ENCODE results near the gene SURF6. TPM values are rescaled to one million over a fixed set of nuclear protein-coding genes. Genes with fewer than 3 reads are reported as not detected.
"Not testable (repeated sequence)": the region's sequence is repeated elsewhere in the genome, so short reads cannot be mapped to it uniquely, and the experiment has no call there.

Gene SURF6
- total and polyA plus RNA-seq, 10 donors, result 13.2 to 28.6 (median 17.2) TPM

DNA sequence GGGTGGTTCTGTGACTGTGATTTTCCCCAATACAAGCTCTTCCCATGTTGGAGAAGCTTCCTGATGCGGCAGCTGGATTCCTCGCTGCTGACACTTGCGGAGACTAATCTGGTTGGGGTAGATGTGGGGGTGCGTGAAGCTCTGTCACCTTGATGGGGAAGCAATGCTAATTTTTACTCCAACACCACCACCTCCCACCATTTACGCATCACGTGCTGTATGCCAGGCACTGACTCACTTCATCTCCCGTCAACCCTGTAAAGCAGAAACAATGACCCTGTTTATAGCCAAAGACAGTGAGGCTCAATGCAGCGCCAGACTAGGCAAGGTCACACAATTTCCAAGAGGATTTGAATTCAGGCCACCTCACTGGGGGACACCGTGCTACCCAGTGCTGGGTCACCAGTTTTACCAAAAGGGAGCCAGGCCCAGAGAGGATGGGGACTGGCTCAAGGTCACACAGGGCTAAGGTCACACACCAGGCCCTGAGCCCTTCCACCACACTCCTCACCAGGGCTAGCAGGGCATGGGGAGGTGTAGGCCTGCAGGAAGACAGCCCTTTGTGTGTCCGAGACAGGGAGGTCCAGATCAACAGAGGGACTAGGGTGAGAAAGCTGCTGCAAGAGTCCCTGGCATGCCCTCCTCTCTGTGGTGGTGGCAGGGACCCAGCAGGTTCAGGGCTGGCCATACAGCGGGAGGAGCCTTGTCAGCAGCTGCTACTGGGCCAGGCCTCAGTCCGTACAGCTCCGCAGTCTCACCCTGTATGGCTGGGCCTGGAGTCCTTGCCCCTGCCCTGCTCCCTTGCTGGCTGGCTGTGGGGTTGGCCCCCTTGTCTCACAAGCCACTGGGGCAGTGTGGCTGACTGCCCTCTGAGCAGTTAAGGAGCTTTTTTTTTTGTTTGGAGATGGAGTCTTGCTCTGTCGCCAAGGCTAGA is 43.4 kb upstream of the SURF6 start:
- intact Hi-C loops (cut with DNase I; ENCODE audit: low total_unique reads), result no loop called here
- no peak for DNase-seq
- H3K4me1 ChIP-seq, result peaks cover 10 to 30% (median 16%) of the 10 kb centered on the region in 6 donors
- H3K27ac ChIP-seq, result no peak overlapping the region
- H3K9me3 ChIP-seq, result no peaks in the 10 kb centered on the region
- no peaks in the 10 kb centered on the region for H3K36me3 ChIP-seq
- H3K4me3 ChIP-seq, result no peak overlapping the region
- 87 to 90% (median 89%) methylated on average over 12 to 14 of the region's 14 CpGs for WGBS, 5 donors
- no peak for TF ChIP-seq POLR2AphosphoS5 (IDR thresholded peaks at IDR 0.05)
- TF ChIP-seq, protein P1, sequence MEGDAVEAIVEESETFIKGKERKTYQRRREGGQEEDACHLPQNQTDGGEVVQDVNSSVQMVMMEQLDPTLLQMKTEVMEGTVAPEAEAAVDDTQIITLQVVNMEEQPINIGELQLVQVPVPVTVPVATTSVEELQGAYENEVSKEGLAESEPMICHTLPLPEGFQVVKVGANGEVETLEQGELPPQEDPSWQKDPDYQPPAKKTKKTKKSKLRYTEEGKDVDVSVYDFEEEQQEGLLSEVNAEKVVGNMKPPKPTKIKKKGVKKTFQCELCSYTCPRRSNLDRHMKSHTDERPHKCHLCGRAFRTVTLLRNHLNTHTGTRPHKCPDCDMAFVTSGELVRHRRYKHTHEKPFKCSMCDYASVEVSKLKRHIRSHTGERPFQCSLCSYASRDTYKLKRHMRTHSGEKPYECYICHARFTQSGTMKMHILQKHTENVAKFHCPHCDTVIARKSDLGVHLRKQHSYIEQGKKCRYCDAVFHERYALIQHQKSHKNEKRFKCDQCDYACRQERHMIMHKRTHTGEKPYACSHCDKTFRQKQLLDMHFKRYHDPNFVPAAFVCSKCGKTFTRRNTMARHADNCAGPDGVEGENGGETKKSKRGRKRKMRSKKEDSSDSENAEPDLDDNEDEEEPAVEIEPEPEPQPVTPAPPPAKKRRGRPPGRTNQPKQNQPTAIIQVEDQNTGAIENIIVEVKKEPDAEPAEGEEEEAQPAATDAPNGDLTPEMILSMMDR (IDR thresholded peaks at IDR 0.05 in 8 of 11, conservative IDR thresholded peaks at IDR 0.05 in 3 of 11), result no peak
- no peak for TF ChIP-seq POLR2A (IDR thresholded peaks at IDR 0.05)
- H3K27me3 ChIP-seq (replicated peaks in 1 of 7), result no peaks in the 10 kb centered on the region

DNA sequence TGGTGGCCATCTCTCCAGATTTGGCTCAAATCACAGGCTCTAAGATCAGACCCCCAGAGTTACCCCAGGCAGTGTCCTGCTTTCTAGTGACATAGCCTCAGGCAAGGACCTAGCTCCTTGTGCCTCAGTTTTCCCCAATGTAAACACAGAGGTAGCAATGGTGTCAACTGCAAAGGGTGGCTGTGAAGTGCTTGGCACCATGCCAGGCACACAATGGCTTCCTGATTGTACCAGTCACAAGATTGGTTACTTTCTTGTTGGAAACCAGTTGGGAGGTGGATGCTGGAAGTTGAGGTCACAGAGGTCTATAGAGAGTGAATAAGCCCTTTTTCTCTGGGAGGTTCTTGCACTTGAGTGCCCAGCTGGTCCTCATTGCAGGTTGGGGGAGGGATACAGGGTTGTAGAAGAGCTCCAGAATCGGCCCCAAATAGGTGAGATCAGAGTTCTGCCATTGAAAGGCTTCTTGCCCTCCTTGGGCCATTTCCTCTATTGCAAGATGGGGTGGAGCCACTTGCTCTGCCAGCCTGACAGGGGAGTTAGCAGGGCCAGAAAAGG is 42.5 kb upstream of the SURF6 start:
- H3K36me3 ChIP-seq, result peaks cover 0 to 2% (median under 1%) of the 10 kb centered on the region in 6 donors
- WGBS, 5 donors, result 30 to 84% (median 52%) methylated on average over 1 of the region's 1 CpG
- peaks cover 17 to 39% (median 25%) of the 10 kb centered on the region in 6 donors for H3K4me1 ChIP-seq
- H3K27ac ChIP-seq, result no peak overlapping the region
- TF ChIP-seq, protein P1 (IDR thresholded peaks at IDR 0.05 in 8 of 11, conservative IDR thresholded peaks at IDR 0.05 in 3 of 11), result no peak
- TF ChIP-seq POLR2A (IDR thresholded peaks at IDR 0.05) (no peak), POLR2AphosphoS5 (IDR thresholded peaks at IDR 0.05) (no peak)
- H3K27me3 ChIP-seq (replicated peaks in 1 of 7), result no peaks in the 10 kb centered on the region
- no peak for DNase-seq
- intact Hi-C loops (cut with DNase I; ENCODE audit: low total_unique reads), result no loop called here
- no peaks in the 10 kb centered on the region for H3K9me3 ChIP-seq
- H3K4me3 ChIP-seq, result no peak overlapping the region

DNA sequence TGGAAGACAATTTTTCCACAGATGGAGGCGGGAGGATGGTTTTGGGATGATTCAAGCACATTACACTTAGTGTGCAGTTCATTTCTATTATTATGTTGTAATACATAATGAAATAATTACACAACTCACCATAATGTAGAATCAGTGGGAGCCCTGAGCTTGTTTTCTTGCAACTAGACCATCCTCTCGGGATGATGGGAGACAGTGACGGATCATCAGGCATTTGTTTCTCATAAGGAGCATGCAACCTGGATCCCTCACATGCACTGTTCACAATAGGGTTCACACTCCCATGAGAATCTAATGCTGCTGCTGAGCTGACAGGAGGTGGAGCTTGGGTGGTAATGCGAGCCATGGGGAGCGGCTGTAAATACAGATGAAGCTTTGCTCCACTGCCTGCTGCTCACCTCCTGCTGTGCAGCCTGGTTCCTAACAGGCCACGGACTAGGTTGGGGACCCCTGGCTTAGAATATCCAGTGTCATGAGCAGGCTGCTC is 41.8 kb upstream of the SURF6 start:
- Histone ChIP-seq H3K4me3 (no peak overlapping the region), H3K36me3 (peaks cover 0 to 9% (median 4%) of the 10 kb centered on the region in 6 donors), H3K9me3 (no peaks in the 10 kb centered on the region), H3K4me1 (peaks cover 18 to 46% (median 32%) of the 10 kb centered on the region in 6 donors), H3K27ac (no peak overlapping the region), H3K27me3 (replicated peaks in 1 of 7) (no peaks in the 10 kb centered on the region)
- TF ChIP-seq POLR2A (IDR thresholded peaks at IDR 0.05), result no peak
- intact Hi-C loops (cut with DNase I; ENCODE audit: low total_unique reads), result no loop called here
- no peak for DNase-seq
- WGBS, 5 donors, result 78 to 86% (median 82%) methylated on average over 6 of the region's 6 CpGs

DNA sequence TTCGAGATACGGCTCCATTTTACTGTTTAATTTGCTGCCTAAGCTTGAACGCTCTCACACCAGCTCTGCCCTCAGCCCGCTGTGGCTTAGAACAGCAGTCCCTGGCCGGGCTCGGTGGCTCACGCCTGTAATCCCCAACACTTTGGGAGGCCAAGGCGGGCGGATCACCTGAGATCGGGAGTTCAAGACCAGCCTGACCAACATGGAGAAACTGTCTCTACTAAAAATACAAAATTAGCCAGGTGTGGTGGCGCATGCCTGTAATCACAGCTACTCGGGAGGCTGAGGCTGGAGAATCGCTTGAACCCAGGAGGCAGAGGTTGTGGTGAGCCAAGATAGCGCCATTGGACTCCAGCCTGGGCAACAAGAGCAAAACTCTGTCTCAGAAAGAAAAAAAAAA is 41.3 kb upstream of the SURF6 start:
- DNase-seq; H3K9me3 ChIP-seq; H3K27me3 ChIP-seq (replicated peaks in 1 of 7); intact Hi-C loops (cut with DNase I; ENCODE audit: low total_unique reads); H3K27ac ChIP-seq: not testable (repeated sequence)
- H3K4me1 ChIP-seq, result peaks cover 23 to 51% (median 37%) of the 10 kb centered on the region in 6 donors
- H3K36me3 ChIP-seq, result peaks cover 0 to 14% (median 5%) of the 10 kb centered on the region in 6 donors
- WGBS, 5 donors, result 91 to 96% (median 92%) methylated on average over 14 of the region's 14 CpGs
- H3K4me3 ChIP-seq, result peak overlapping the region in 1 of 8 donors; percentile 99
